HL-60/S4 (cell line): ENCODE measurements around the gene TPX2.
"Not testable (repeated sequence)": the region's sequence is repeated elsewhere in the genome, so short reads cannot be mapped to it uniquely, and the experiment has no call there.

Experiments used
- in situ Hi-C: fragments of 300-500 bp; cut with MboI; formaldehyde crosslinking; loops from 2 replicates; pipeline ENCODE4 v1.14.3; 2022; ENCODE audit warnings: low sequenced_read_pairs

The TPX2 gene

GRCh38 chr20:31718952-31719643 lies 20.0 kb upstream of the TPX2 start:
- in situ Hi-C loops, result no loop called here

GRCh38 chr20:31719644-31720485 lies 19.2 kb upstream of the TPX2 start:
- in situ Hi-C loops, result loop anchor here (5.0 kb wide), 1 partner anchor 58 kb away; no protein-coding TSS in a partner anchor

- in situ Hi-C loops, result loop anchor here (5.0 kb wide), 1 partner anchor 58 kb away; no protein-coding TSS in a partner anchor
Observed at GRCh38 chr20:31720486-31721407, 18.3 kb upstream of the TPX2 start.

- in situ Hi-C loops, result loop anchor here (5.0 kb wide), 1 partner anchor 59 kb away; no protein-coding TSS in a partner anchor
Observed at GRCh38 chr20:31721408-31722256, 17.5 kb upstream of the TPX2 start.

GRCh38 chr20:31722257-31723068 lies 16.6 kb upstream of the TPX2 start, which contains the start of gene BCL2L1:
Gene BCL2L1, minus strand, starts transcription at chr20:31722868. Its CDS starts 650 bp downstream, at chr20:31722218.
- in situ Hi-C loops, result loop anchor here (5.0 kb wide), 1 partner anchor 60 kb away; no protein-coding TSS in a partner anchor

GRCh38 chr20:31723069-31723318 lies 16.1 kb upstream of the TPX2 start:
- in situ Hi-C loops, result loop anchor here (5.0 kb wide), 1 partner anchor 61 kb away; no protein-coding TSS in a partner anchor

GRCh38 chr20:31723319-31724078 lies 15.6 kb upstream of the TPX2 start:
- in situ Hi-C loops, result loop anchor here (5.0 kb wide), 1 partner anchor 61 kb away; no protein-coding TSS in a partner anchor

- in situ Hi-C loops, result no loop called here
Observed at GRCh38 chr20:31731321-31731717, 7.8 kb upstream of the TPX2 start.

GRCh38 chr20:31739550-31739977 lies 474 bp downstream of the TPX2 start:
- in situ Hi-C loops, result no loop called here

- in situ Hi-C loops, result no loop called here
Observed at GRCh38 chr20:31740208-31740607, 1.1 kb downstream of the TPX2 start.

- in situ Hi-C loops, result no loop called here
Observed at GRCh38 chr20:31740656-31741323, 1.7 kb downstream of the TPX2 start.

GRCh38 chr20:31746068-31746878 lies 7.2 kb downstream of the TPX2 start:
- in situ Hi-C loops, result no loop called here

GRCh38 chr20:31747028-31747427 lies 7.9 kb downstream of the TPX2 start:
- in situ Hi-C loops, result not testable (repeated sequence)

GRCh38 chr20:31747640-31748039 lies 8.6 kb downstream of the TPX2 start:
- in situ Hi-C loops, result no loop called here

- in situ Hi-C loops, result no loop called here
Observed at GRCh38 chr20:31749223-31749622, 10.1 kb downstream of the TPX2 start.

GRCh38 chr20:31751126-31751525 lies 12.0 kb downstream of the TPX2 start:
- in situ Hi-C loops, result no loop called here

- in situ Hi-C loops, result no loop called here
Observed at GRCh38 chr20:31757254-31757653, 18.2 kb downstream of the TPX2 start.
